Measurements from ENCODE around the gene CDC42BPB.

GRCh38 chr14:102957222-102957621 is 100.1 kb downstream of the CDC42BPB start:
- TF ChIP-seq, protein P1, sequence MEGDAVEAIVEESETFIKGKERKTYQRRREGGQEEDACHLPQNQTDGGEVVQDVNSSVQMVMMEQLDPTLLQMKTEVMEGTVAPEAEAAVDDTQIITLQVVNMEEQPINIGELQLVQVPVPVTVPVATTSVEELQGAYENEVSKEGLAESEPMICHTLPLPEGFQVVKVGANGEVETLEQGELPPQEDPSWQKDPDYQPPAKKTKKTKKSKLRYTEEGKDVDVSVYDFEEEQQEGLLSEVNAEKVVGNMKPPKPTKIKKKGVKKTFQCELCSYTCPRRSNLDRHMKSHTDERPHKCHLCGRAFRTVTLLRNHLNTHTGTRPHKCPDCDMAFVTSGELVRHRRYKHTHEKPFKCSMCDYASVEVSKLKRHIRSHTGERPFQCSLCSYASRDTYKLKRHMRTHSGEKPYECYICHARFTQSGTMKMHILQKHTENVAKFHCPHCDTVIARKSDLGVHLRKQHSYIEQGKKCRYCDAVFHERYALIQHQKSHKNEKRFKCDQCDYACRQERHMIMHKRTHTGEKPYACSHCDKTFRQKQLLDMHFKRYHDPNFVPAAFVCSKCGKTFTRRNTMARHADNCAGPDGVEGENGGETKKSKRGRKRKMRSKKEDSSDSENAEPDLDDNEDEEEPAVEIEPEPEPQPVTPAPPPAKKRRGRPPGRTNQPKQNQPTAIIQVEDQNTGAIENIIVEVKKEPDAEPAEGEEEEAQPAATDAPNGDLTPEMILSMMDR (IDR thresholded peaks at IDR 0.05), result no peak
- no peak for TF ChIP-seq POLR2A (IDR thresholded peaks at IDR 0.05)
